Fibroblast of the aortic adventitia (primary cell): Measurements from ENCODE around the gene SLFN14. TPM values are rescaled to one million over a fixed set of nuclear protein-coding genes. Genes with fewer than 3 reads are reported as not detected.
"Not testable (repeated sequence)": the region's sequence is repeated elsewhere in the genome, so short reads cannot be mapped to it uniquely, and the experiment has no call there.

Source experiments
- DNase-seq: peaks from one replicate; pipeline ENCODE4 v3.0.0-alpha.2; 2010; ENCODE audit warnings: low read depth
- H3K4me3 ChIP-seq: 2 replicates; pipeline ENCODE4 v1.5.1; 2011; ENCODE audit warnings: low read depth, mild to moderate bottlenecking, control low read depth, low read length, moderate library complexity
- total RNA-seq: library from RNA; depleted of rRNA; stranded (reverse); fragments of >200 nt; gene quantifications from 2 replicates; pipeline ENCODE4 v1.2.3, GENCODE V29; 2012; ENCODE audit warnings: low replicate concordance
- TF ChIP-seq, protein P1 (sequence below): IDR thresholded peaks from 2 replicates; pipeline ENCODE4 v1.5.1; 2011; ENCODE audit warnings: mild to moderate bottlenecking, low read length, control low read depth, inconsistent platforms; ENCODE audit not compliant: insufficient read depth

SLFN14 gene
- total RNA-seq, 1 donor, result not detected

DNA sequence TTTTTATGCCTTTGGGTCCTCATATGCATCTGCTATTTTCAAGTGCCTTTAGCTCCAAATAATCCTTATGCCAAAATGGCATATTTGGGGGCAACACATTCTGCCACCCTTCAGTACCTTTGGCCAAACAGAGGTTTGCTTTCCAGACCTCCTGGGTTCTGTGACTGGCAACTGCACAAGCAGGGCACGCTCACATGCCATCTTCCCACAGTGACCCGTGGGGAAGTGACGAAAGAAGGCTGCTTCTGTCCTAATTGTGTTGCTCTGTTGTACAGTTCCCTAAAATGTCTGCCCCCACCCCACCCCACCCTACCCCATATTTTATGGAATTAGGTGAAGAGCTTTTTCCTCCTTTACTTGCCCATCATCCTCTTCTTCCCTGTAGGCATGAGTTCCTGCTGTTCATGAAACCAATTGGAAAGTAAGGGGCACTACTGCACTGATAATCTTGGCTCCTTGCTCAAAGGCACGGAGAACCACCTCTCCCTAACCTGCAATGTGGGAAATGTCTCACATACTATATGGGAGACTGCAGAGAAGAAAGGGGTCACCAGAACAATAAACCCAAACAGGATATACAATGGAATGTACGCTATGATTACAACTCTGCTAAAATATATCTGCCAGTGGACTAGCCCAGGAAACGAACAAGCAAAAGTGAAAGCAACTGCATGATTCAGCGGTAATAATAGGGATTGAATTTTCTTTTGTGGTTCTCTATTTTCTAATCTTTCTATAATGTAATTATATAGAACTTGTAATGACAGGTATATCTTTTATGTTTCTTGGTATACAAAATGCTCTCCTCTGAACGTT, 19.8 kb downstream of the SLFN14 start:
- TF ChIP-seq, protein P1, sequence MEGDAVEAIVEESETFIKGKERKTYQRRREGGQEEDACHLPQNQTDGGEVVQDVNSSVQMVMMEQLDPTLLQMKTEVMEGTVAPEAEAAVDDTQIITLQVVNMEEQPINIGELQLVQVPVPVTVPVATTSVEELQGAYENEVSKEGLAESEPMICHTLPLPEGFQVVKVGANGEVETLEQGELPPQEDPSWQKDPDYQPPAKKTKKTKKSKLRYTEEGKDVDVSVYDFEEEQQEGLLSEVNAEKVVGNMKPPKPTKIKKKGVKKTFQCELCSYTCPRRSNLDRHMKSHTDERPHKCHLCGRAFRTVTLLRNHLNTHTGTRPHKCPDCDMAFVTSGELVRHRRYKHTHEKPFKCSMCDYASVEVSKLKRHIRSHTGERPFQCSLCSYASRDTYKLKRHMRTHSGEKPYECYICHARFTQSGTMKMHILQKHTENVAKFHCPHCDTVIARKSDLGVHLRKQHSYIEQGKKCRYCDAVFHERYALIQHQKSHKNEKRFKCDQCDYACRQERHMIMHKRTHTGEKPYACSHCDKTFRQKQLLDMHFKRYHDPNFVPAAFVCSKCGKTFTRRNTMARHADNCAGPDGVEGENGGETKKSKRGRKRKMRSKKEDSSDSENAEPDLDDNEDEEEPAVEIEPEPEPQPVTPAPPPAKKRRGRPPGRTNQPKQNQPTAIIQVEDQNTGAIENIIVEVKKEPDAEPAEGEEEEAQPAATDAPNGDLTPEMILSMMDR, result no peak
- peak; percentile 53 for DNase-seq
- H3K4me3 ChIP-seq, result no peak overlapping the region

GRCh38 chr17:35539659-35540026, 21.0 kb downstream of the SLFN14 start:
- no peak overlapping the region for H3K4me3 ChIP-seq
- DNase-seq, result no peak
- TF ChIP-seq, protein P1, result no peak

- TF ChIP-seq, protein P1, result no peak
- peak; percentile 28 for DNase-seq
- no peak within 1 kb of the TSS for H3K4me3 ChIP-seq
Observed at GRCh38 chr17:35537601-35538141, 22.9 kb downstream of the SLFN14 start, which contains the start of gene SLFN12L. SLFN12L (minus strand) TSS chr17:35537678; CDS start chr17:35522364, 15,314 bp downstream.

DNA sequence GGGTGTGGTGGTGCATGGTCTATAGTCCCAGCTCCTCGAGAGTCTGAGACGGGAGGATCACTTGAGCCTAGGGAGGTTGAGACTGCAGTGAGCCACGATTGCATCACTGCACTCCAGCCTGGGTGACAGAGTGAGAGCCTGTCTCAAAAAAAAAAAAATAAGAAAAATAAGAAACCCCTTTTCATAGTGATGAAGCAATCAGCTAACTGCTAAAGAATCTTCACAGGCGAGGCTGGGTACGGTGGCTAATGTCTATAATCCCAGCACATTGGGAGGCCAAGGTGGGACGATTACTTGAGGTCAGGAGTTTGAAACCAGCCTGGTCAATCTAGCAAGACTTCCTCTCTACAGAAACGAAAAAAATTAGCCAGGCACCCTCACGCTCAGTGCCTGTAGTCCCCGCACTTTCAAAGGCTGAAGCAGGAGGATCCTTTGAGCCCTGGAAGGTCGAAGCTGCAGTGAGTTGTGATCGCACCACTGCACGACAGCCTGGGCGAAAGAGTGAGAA, 23.9 kb downstream of the SLFN14 start:
- H3K4me3 ChIP-seq, result no peak overlapping the region
- TF ChIP-seq, protein P1, result no peak
- no peak for DNase-seq

DNA sequence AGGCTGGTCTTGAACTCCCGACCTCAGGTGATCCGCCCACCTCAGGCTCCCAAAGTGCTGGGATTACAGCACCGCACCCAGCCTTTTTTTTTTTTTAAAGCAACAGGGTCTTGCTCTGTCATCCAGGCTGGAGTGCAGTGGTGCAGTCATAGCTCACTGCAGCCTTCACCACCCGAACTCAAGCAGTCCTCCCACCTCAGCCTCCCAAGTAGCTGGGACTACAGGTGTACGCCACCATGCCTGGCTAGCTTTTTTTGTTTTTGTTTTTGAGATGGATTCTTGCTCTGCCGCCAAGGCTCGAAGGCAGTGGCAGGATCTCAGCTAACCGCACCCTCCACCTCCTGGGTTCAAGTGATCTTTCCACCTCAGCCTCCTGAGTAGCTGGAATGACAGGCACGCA, 25.2 kb downstream of the SLFN14 start:
- not testable (repeated sequence) for DNase-seq, H3K4me3 ChIP-seq

DNA sequence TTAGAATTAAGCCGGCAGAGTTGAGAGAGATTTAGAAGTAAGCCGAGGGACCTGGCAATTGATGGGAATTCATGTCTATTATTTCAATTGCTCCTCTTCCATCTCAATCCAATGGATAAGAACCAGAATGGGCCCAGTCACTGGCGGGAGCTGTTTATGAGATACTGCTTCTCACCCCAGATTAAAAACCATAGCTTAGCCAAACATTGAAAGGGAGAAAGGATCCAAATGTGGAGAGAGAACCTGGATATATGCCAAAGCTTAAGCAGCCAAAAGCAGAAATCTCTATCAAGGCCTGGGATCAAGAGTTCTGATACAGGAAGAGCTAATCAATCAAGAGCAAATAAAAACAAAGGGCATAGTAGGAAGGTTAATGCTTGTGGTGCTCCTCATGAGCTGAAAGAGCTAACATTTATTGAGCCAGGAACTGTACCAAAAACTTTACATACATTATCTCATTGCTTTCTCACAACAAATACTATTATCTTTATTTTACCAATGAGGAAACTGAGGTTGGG, 26.0 kb downstream of the SLFN14 start:
- DNase-seq, result no peak
- TF ChIP-seq, protein P1, result no peak

DNA sequence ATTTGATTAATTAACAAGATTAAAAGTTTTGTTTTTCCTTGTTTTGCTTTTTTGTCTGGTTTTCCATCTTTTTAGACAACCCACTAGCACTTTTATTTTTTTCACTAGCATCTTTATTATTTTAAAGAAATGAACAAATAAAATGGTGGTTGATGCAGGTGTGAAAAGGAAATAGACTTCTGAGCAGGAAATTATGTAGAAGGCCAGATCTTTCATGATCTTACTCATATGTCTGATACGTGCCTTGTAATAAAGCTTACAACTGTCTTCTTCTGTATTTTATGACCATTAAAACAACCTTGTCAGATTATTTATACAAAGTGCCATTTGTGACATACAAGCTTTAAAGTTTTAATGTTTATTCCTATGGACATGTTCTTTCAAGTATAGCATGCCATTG, 29.5 kb downstream of the SLFN14 start:
- DNase-seq, result no peak
- H3K4me3 ChIP-seq, result no peak overlapping the region
- TF ChIP-seq, protein P1, result no peak

More for the DNA sequence above, 26.0 kb downstream of the SLFN14 start:
- H3K4me3 ChIP-seq, result no peak overlapping the region
